NCI-H187 treated with DMSO at 0.1 percent for 48 hours (cell line): ENCODE measurements around the gene TUBA3D.
"Not testable (repeated sequence)": the region's sequence is repeated elsewhere in the genome, so short reads cannot be mapped to it uniquely, and the experiment has no call there.

Experiments
- DNase-seq: peaks from one replicate; lab custom pipeline; 2025; lab: John Stamatoyannopoulos, UW

Gene TUBA3D

GRCh38 chr2:131514408-131515166, 38.7 kb downstream of the TUBA3D start:
- DNase-seq = not testable (repeated sequence)

GRCh38 chr2:131515235-131515634, 39.3 kb downstream of the TUBA3D start:
- DNase-seq = not testable (repeated sequence)

GRCh38 chr2:131516011-131516410, 40.1 kb downstream of the TUBA3D start:
- DNase-seq = no peak

- DNase-seq = not testable (repeated sequence)
Measured at GRCh38 chr2:131516621-131517020, 40.7 kb downstream of the TUBA3D start.

GRCh38 chr2:131517106-131517831, 41.4 kb downstream of the TUBA3D start:
- DNase-seq = no peak

- DNase-seq = not testable (repeated sequence)
Measured at GRCh38 chr2:131517856-131518255, 41.9 kb downstream of the TUBA3D start.

GRCh38 chr2:131518531-131518930, 42.6 kb downstream of the TUBA3D start:
- not testable (repeated sequence) for DNase-seq

GRCh38 chr2:131519466-131519865, 43.5 kb downstream of the TUBA3D start:
- DNase-seq = no peak

- DNase-seq = not testable (repeated sequence)
Measured at GRCh38 chr2:131519871-131520470, 44.1 kb downstream of the TUBA3D start.

GRCh38 chr2:131520526-131520925, 44.6 kb downstream of the TUBA3D start:
- DNase-seq = no peak

GRCh38 chr2:131521524-131521923, 45.6 kb downstream of the TUBA3D start:
- DNase-seq = not testable (repeated sequence)

GRCh38 chr2:131521961-131522781, 46.3 kb downstream of the TUBA3D start:
- DNase-seq = no peak

- not testable (repeated sequence) for DNase-seq
Measured at GRCh38 chr2:131525256-131525655, 49.3 kb downstream of the TUBA3D start.

- not testable (repeated sequence) for DNase-seq
Measured at GRCh38 chr2:131527131-131528001, 51.4 kb downstream of the TUBA3D start, which contains the start of gene CCDC74A. CCDC74A (plus strand) TSS chr2:131527888; CDS start chr2:131527971, 83 bp downstream.

GRCh38 chr2:131528981-131529863, 53.3 kb downstream of the TUBA3D start:
- DNase-seq = not testable (repeated sequence)

GRCh38 chr2:131529864-131530445, 54.0 kb downstream of the TUBA3D start:
- DNase-seq = not testable (repeated sequence)

GRCh38 chr2:131530626-131531344, 54.9 kb downstream of the TUBA3D start:
- DNase-seq = not testable (repeated sequence)

GRCh38 chr2:131531547-131532185, 55.7 kb downstream of the TUBA3D start:
- not testable (repeated sequence) for DNase-seq
